SU-DHL-6 (cell line): ENCODE measurements around the gene ANKHD1.

Experiments
- H2AFZ ChIP-seq: fragments of 200-600 bp; sonication (generic); 2 replicates; pipeline ENCODE4 v1.6.1; 2014; ENCODE audit warnings: low read depth, mild to moderate bottlenecking, moderate library complexity, mixed read lengths, antibody characterized with exemption, low read length; ENCODE audit not compliant: severe bottlenecking
- H3F3A ChIP-seq: fragments of 200-600 bp; shearing (Covaris generic); 2 replicates; pipeline ENCODE4 v1.6.0; 2016; ENCODE audit warnings: antibody characterized with exemption, mild to moderate bottlenecking; ENCODE audit not compliant: insufficient read depth
- H3K27ac ChIP-seq: fragments of 200-600 bp; sonication (generic); 2 replicates; pipeline ENCODE4 v1.5.1; 2016; ENCODE audit warnings: low read depth, mild to moderate bottlenecking, low read length, moderate library complexity, mixed read lengths
- H3K27me3 ChIP-seq: fragments of 200-600 bp; sonication (generic), shearing (Covaris generic); 2 replicates; pipeline ENCODE4 v1.6.0; 2014; ENCODE audit warnings: mild to moderate bottlenecking, low read length
- H3K36me3 ChIP-seq: fragments of 200-600 bp; sonication (generic); 2 replicates; pipeline ENCODE4 v1.6.1; 2014; ENCODE audit warnings: mild to moderate bottlenecking, low read length, mixed read lengths
- H3K4me2 ChIP-seq: fragments of 300-600, 200-600 bp; shearing (Covaris generic), sonication (generic); 2 replicates; pipeline ENCODE4 v1.6.0; 2014; ENCODE audit warnings: low read length, low read depth, mild to moderate bottlenecking; ENCODE audit not compliant: poor library complexity, severe bottlenecking
- H3K4me3 ChIP-seq: fragments of 200-600 bp; sonication (generic); 2 replicates; pipeline ENCODE4 v1.5.1; 2014; ENCODE audit warnings: antibody characterized with exemption, low read length, mild to moderate bottlenecking, mixed read lengths; ENCODE audit not compliant: insufficient read depth, poor library complexity, severe bottlenecking
- H3K79me2 ChIP-seq: fragments of 200-600 bp; sonication (generic); 2 replicates; pipeline ENCODE4 v1.6.1; 2014; ENCODE audit warnings: mild to moderate bottlenecking, low read length, moderate library complexity; ENCODE audit not compliant: insufficient read depth
- H3K9ac ChIP-seq: fragments of 200-600 bp; sonication (generic); 2 replicates; pipeline ENCODE4 v1.7.0; 2014; ENCODE audit warnings: mild to moderate bottlenecking, low read length
- H3K9me2 ChIP-seq: fragments of 200-600 bp; sonication (generic); replicated peaks from 2 replicates; pipeline ENCODE4 v1.6.1; 2014; ENCODE audit warnings: low read length; ENCODE audit not compliant: insufficient read depth
- H3K9me3 ChIP-seq: fragments of 200-600 bp; sonication (generic); 2 replicates; pipeline ENCODE4 v1.6.1; 2014; ENCODE audit warnings: low read length, mixed read lengths; ENCODE audit not compliant: insufficient read depth
- H4K20me1 ChIP-seq: fragments of 200-600 bp; sonication (generic); 2 replicates; pipeline ENCODE4 v1.6.1; 2014; ENCODE audit warnings: low read depth, mild to moderate bottlenecking, antibody characterized with exemption, low read length, moderate library complexity, mixed read lengths
- EZH2phosphoT487 ChIP-seq: fragments of 200-600 bp; sonication (generic), shearing (Covaris generic); conservative IDR thresholded peaks from 2 replicates; pipeline ENCODE4 v1.6.1; 2018; ENCODE audit warnings: mild to moderate bottlenecking, antibody characterized with exemption, low read length, moderate library complexity, mixed read lengths
- TF ChIP-seq, protein P1 (sequence below): fragments of 200-600 bp; sonication (generic); IDR thresholded peaks from one replicate; pipeline ENCODE4 v1.5.1; 2017; ENCODE audit warnings: antibody characterized with exemption, mild to moderate bottlenecking, low read length, moderate library complexity; ENCODE audit not compliant: insufficient read depth, poor library complexity, severe bottlenecking

ANKHD1 gene

DNA sequence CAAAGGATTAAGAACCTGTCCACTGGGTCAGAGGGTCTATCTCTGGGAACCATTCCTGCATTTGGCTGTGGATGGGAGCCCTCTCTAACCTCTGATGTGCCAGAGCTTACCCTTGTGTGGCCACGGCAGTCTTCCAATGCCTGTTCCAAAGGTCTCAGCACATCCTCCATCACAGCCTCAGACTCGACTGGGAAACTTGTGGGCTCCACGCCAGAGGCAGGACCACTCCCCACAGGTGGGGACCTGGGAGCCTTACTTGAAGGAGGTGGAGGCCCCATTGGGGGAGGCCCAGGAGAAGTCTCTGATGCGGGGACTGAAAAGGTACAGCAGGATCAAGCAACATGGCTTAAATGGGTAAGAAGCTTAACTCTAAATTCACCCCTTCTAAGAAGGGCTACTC is 150.2 kb downstream of the ANKHD1 start:
- TF ChIP-seq, protein P1, sequence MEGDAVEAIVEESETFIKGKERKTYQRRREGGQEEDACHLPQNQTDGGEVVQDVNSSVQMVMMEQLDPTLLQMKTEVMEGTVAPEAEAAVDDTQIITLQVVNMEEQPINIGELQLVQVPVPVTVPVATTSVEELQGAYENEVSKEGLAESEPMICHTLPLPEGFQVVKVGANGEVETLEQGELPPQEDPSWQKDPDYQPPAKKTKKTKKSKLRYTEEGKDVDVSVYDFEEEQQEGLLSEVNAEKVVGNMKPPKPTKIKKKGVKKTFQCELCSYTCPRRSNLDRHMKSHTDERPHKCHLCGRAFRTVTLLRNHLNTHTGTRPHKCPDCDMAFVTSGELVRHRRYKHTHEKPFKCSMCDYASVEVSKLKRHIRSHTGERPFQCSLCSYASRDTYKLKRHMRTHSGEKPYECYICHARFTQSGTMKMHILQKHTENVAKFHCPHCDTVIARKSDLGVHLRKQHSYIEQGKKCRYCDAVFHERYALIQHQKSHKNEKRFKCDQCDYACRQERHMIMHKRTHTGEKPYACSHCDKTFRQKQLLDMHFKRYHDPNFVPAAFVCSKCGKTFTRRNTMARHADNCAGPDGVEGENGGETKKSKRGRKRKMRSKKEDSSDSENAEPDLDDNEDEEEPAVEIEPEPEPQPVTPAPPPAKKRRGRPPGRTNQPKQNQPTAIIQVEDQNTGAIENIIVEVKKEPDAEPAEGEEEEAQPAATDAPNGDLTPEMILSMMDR: no peak
- TF ChIP-seq EZH2phosphoT487: no peak
- Histone ChIP-seq H3K4me3 (no peak overlapping the region), H2AFZ (no peak overlapping the region), H4K20me1 (no peaks in the 10 kb centered on the region), H3K36me3 (0 out of 2 replicates have a peak, but pooled peaks cover 3% of the 10 kb centered on the region), H3K9me3 (no peaks in the 10 kb centered on the region), H3K79me2 (peaks cover 43% of the 10 kb centered on the region), H3F3A (peaks cover 5% of the 10 kb centered on the region; the same call in 1 of the 2 replicates), H3K4me2 (no peak overlapping the region), H3K9ac (no peak overlapping the region), H3K9me2 (no peaks in the 10 kb centered on the region), H3K27ac (no peak overlapping the region), H3K27me3 (no peaks in the 10 kb centered on the region)

DNA sequence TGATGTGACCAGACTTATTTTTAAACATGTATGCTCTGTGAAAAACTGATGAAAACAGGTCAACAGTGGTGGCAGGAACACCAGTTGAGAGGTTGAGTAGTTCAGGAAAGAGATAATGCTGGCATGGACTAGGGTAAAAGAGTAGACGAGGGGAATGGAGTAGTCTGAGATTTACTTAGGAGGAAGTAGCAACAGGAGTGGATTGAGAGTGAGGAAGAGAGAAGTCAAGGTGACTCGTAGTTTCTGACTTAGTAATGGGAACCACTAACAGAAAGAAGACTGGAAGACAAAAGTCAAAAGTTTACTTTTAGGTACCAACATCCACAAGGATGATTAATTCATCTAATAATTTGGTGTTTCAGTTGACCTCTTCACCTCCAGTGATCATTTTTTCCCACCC is 152.0 kb downstream of the ANKHD1 start:
- no peaks in the 10 kb centered on the region for H4K20me1 ChIP-seq
- no peaks in the 10 kb centered on the region for H3K27me3 ChIP-seq
- H3K9me3 ChIP-seq: no peaks in the 10 kb centered on the region
- TF ChIP-seq EZH2phosphoT487: no peak
- TF ChIP-seq, protein P1: no peak
- no peak overlapping the region for H2AFZ ChIP-seq
- H3K9ac ChIP-seq: no peak overlapping the region
- peaks cover 45% of the 10 kb centered on the region for H3K79me2 ChIP-seq
- H3K9me2 ChIP-seq: no peaks in the 10 kb centered on the region
- no peak overlapping the region for H3K4me3 ChIP-seq
- no peak overlapping the region for H3K27ac ChIP-seq
- peaks cover 5% of the 10 kb centered on the region; the same call in 1 of the 2 replicates for H3F3A ChIP-seq
- H3K4me2 ChIP-seq: peak overlapping the region; percentile 3
- H3K36me3 ChIP-seq: 0 out of 2 replicates have a peak, but pooled peaks cover 3% of the 10 kb centered on the region

DNA sequence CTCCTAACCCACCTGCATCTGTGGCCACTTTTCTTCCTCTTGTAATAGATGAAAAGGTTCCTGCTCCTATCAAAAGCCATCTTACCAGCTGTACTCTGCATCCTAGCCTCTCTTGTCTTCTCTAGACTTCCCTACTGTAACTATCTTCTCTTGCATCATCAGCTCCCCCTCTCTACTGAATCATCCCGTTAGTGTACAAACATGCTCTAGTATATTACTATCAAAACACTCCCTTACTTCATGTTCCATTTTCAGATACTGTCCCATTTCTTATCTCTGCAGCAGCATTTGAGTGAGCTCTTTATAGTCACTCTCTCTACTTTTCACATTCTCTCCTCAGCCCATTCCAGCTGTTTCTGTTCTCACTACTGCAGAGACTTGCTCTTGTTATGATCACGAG is 152.8 kb downstream of the ANKHD1 start:
- Histone ChIP-seq H3F3A (peaks cover 5% of the 10 kb centered on the region; the same call in 1 of the 2 replicates), H3K9ac (no peak overlapping the region), H3K27me3 (no peaks in the 10 kb centered on the region), H3K27ac (no peak overlapping the region), H3K79me2 (peaks cover 45% of the 10 kb centered on the region), H2AFZ (no peak overlapping the region), H4K20me1 (no peaks in the 10 kb centered on the region), H3K36me3 (0 out of 2 replicates have a peak, but pooled peaks cover 3% of the 10 kb centered on the region), H3K9me2 (no peaks in the 10 kb centered on the region), H3K9me3 (no peaks in the 10 kb centered on the region), H3K4me3 (no peak overlapping the region), H3K4me2 (no peak overlapping the region)
- no peak for TF ChIP-seq EZH2phosphoT487
- TF ChIP-seq, protein P1: no peak
